ENCODE data around the gene LYRM9.
A peak's percentile ranks its signal among the peaks of the same experiment; 100 is the strongest.
"Not testable (repeated sequence)": the region's sequence is repeated elsewhere in the genome, so short reads cannot be mapped to it uniquely, and the experiment has no call there.

LYRM9 gene

DNA sequence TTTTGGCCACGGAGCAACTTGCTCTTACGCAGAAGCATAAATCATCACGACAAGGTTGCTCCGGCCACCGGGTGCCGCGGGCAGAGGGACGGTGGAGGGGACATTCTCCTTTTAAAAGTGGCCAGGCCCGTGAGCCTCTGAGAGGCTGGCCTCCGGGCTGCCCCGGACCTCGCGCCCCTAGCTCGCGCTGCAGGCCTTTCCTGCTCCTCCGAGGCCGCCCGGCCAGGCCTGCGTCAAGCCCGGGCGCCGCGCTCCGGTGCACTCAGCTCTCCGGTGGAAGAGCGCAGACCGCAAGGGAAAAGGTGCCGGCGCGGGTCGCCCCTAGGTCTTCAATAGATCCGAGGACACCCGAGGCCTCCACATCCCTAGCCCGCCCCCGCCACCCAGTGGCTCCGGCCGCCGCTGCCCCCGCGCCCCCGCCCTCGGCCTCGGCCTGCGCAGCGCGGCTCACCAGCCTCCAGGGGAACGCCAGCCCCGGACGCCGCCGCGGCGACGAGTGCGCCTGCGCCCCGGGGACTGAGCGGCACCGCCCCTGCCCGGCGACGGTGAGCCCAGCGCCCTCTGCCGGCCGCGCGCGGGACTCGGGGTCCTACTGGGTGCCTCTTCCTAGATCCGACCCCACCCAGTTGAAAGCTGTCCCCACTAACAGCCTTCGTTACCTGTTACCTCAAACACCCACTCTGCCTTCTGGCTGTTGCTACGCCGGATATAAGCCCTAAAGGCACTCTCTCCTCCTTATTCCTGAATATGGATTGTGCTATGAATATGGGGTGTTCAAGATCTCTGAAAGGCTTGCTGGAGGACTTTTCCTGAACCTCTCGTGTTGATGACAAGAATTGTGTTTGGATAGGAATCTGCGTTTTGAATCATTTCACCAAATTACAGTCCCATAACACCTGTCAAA is at the start of gene LYRM9:
Gene LYRM9 (minus strand): TSS at position 500 of the 904 bp plus-strand sequence. CDS start 10,671 bp downstream, outside the sequence.
- DNase-seq = peak; percentile 92

DNA sequence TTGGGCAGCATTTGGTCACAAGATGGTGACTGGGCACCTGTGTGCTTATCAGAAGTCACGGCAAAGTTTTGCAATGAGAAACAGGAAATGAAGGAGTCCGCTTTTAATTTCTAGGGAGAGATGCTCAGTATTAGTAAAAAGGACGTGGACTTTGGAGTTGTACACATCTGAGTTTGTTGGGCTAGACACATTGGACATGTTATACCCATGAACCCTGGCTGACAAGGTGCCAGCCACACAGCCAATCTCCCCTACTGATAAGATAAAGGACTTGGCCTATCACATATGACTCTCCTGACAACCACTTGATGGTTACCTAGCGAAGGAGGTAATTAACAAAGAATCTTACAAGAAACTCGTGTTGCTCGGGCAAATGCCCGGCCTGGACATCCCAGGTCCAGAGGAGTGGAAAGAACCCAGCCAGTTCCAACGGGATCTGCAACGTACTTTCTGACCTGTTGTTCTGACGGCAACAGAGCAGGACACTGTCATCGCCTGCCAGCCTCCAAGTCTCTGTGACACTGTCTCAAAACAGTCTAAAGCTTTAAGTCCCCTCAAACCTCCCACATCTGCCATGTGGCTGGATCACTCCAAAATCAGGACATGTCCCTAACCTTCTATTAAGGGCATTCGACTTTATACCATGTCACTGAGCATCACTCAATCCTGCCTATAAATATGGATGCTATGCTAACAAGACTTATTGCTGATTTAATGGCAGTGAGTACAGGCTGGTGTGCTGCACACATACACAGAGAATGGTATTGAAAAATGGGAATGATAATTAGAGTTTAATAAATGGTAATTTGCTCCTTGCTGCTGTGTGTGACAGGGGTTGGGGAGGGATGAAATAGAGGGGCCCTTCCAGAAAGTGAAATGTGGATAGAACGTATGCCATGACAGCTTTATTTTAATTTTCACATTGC is 47.6 kb upstream of the LYRM9 start:
- DNase-seq = no peak

GRCh38 chr17:27939474-27940465 is 46.6 kb upstream of the LYRM9 start:
- no peak for DNase-seq

DNA sequence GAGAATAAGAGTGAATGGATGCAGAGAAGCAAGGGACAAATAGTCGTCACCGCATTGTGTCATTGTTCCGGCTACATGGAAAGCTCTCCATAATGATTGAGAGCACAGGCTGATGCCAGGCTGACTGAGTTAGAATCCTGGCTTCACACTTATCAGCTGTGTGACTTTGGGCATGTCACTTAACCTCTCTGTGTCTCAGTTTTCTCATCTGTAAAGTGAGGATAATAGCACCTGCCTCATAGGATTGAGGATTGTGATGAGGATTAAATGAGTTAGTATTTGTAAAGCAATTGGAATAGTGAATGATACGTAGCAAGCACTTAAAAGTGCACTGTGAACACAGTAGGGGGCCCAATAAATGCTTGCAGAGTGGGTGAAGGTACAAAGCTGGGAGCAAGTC is 45.7 kb upstream of the LYRM9 start:
- no peak for DNase-seq

GRCh38 chr17:27938241-27938640 is 45.1 kb upstream of the LYRM9 start:
- DNase-seq = no peak

GRCh38 chr17:27937025-27937546 is 43.9 kb upstream of the LYRM9 start:
- DNase-seq = no peak

- DNase-seq = no peak
Observed at GRCh38 chr17:27930000-27930399, 36.8 kb upstream of the LYRM9 start.

- DNase-seq = no peak
Observed at GRCh38 chr17:27928587-27928986, 35.4 kb upstream of the LYRM9 start.

DNA sequence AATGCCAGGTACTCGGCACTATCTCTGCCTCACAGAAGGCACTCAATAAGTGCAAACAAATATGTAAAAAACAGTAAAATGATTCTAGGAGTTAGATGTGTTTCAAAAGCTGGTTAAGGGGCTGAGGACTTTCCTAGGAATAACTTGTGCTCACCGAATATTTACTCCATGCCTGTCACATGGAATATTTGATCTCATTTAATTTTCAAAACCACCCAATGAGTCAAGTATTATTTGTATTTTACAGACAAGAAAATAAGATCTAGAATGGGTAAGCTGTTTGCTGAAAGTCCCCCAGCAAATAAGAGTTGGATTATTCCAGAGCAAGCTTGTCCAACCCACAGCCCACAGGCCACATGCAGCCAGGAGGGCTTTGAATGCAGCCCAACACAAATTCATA is 34.6 kb upstream of the LYRM9 start:
- no peak for DNase-seq

- no peak for DNase-seq
Observed at GRCh38 chr17:27921599-27921998, 28.4 kb upstream of the LYRM9 start.

GRCh38 chr17:27921077-27921476 is 27.9 kb upstream of the LYRM9 start:
- DNase-seq = no peak

- no peak for DNase-seq
Observed at GRCh38 chr17:27920569-27920968, 27.4 kb upstream of the LYRM9 start.

- no peak for DNase-seq
Observed at GRCh38 chr17:27919079-27919478, 25.9 kb upstream of the LYRM9 start.

- DNase-seq = no peak
Observed at GRCh38 chr17:27918498-27918897, 25.3 kb upstream of the LYRM9 start.

DNA sequence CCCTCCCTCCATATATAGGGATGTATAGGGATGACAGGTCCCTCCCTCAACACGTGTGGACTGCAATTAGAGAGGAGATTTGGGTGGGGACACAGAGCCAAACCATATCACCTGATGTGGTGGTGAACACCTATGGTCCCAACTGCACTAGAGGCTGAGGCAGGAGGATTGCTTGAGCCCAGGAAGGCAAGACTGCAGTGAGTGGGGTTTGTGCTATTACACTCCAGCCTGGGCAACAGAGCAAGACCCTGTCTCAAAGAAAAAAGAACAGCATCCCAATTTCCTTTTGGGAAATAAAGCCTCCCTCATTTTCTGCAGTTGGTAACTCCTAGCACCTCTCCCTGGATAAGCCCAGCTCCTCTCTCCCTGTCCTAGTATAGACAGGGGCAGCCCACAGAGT is 23.8 kb upstream of the LYRM9 start:
- no peak for DNase-seq

DNA sequence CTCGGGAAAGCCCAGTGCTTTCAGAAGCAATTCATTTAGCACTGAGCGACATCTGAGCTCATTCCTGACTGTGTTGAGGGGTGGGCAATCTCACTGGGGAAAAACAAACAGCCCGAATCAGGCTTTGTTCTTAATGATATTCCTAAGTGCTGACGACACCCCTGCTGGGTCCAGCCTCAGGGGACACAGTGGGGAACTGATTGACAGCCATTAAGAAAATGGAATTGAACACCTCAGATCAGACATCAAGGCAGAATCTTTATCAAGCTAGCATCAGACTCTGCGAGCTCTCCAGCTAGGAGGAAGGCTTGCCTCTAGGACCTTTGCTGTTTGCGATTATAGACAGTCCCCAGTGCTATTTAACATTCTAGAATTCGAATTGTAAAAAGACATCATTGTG is 22.5 kb upstream of the LYRM9 start:
- DNase-seq = no peak

DNA sequence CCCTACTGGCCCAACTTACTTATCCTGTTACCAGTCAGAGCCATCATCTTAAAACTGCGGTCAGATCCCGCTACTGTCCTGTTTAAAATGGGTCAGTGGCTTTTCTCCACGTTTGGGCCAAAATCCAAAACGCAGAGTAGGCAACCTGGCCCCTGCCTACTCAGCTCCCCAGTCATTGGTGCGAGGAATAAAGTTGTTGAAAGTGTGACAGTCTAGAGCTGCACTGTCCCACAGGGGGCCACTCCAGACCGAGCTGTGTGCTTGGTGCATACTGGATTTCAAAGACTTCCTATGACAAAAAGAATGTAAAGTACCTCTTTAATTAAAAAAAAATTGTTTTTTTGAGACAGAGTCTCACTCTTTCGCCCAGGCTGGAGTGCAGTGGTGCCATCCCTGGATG is 21.2 kb upstream of the LYRM9 start:
- no peak for DNase-seq

GRCh38 chr17:27912964-27913363 is 19.8 kb upstream of the LYRM9 start:
- DNase-seq = no peak

GRCh38 chr17:27912299-27912698 is 19.1 kb upstream of the LYRM9 start:
- not testable (repeated sequence) for DNase-seq

GRCh38 chr17:27907976-27908558 is 14.9 kb upstream of the LYRM9 start:
- no peak for DNase-seq

- no peak for DNase-seq
Observed at GRCh38 chr17:27906623-27907022, 13.5 kb upstream of the LYRM9 start.

- no peak for DNase-seq
Observed at GRCh38 chr17:27906226-27906580, 13.0 kb upstream of the LYRM9 start.

Measured in CD4-positive, alpha-beta T cell treated with Interleukin-17A for 1 hour (primary cell).